SU-DHL-6 (cell line): ENCODE data around the gene SEC31A.
A peak's percentile ranks its signal among the peaks of the same experiment; 100 is the strongest.

Experiments
- H2AFZ ChIP-seq: fragments of 200-600 bp; sonication (generic); 2 replicates; pipeline ENCODE4 v1.6.1; 2014; ENCODE audit warnings: low read depth, mild to moderate bottlenecking, moderate library complexity, mixed read lengths, antibody characterized with exemption, low read length; ENCODE audit not compliant: severe bottlenecking
- H3F3A ChIP-seq: fragments of 200-600 bp; shearing (Covaris generic); 2 replicates; pipeline ENCODE4 v1.6.0; 2016; ENCODE audit warnings: antibody characterized with exemption, mild to moderate bottlenecking; ENCODE audit not compliant: insufficient read depth
- H3K27ac ChIP-seq: fragments of 200-600 bp; sonication (generic); 2 replicates; pipeline ENCODE4 v1.5.1; 2016; ENCODE audit warnings: low read depth, mild to moderate bottlenecking, low read length, moderate library complexity, mixed read lengths
- H3K27me3 ChIP-seq: fragments of 200-600 bp; sonication (generic), shearing (Covaris generic); 2 replicates; pipeline ENCODE4 v1.6.0; 2014; ENCODE audit warnings: mild to moderate bottlenecking, low read length
- H3K36me3 ChIP-seq: fragments of 200-600 bp; sonication (generic); 2 replicates; pipeline ENCODE4 v1.6.1; 2014; ENCODE audit warnings: mild to moderate bottlenecking, low read length, mixed read lengths
- H3K4me2 ChIP-seq: fragments of 300-600, 200-600 bp; shearing (Covaris generic), sonication (generic); 2 replicates; pipeline ENCODE4 v1.6.0; 2014; ENCODE audit warnings: low read length, low read depth, mild to moderate bottlenecking; ENCODE audit not compliant: poor library complexity, severe bottlenecking
- H3K4me3 ChIP-seq: fragments of 200-600 bp; sonication (generic); 2 replicates; pipeline ENCODE4 v1.5.1; 2014; ENCODE audit warnings: antibody characterized with exemption, low read length, mild to moderate bottlenecking, mixed read lengths; ENCODE audit not compliant: insufficient read depth, poor library complexity, severe bottlenecking
- H3K79me2 ChIP-seq: fragments of 200-600 bp; sonication (generic); 2 replicates; pipeline ENCODE4 v1.6.1; 2014; ENCODE audit warnings: mild to moderate bottlenecking, low read length, moderate library complexity; ENCODE audit not compliant: insufficient read depth
- H3K9ac ChIP-seq: fragments of 200-600 bp; sonication (generic); 2 replicates; pipeline ENCODE4 v1.7.0; 2014; ENCODE audit warnings: mild to moderate bottlenecking, low read length
- H3K9me2 ChIP-seq: fragments of 200-600 bp; sonication (generic); replicated peaks from 2 replicates; pipeline ENCODE4 v1.6.1; 2014; ENCODE audit warnings: low read length; ENCODE audit not compliant: insufficient read depth
- H3K9me3 ChIP-seq: fragments of 200-600 bp; sonication (generic); 2 replicates; pipeline ENCODE4 v1.6.1; 2014; ENCODE audit warnings: low read length, mixed read lengths; ENCODE audit not compliant: insufficient read depth
- H4K20me1 ChIP-seq: fragments of 200-600 bp; sonication (generic); 2 replicates; pipeline ENCODE4 v1.6.1; 2014; ENCODE audit warnings: low read depth, mild to moderate bottlenecking, antibody characterized with exemption, low read length, moderate library complexity, mixed read lengths
- EZH2phosphoT487 ChIP-seq: fragments of 200-600 bp; sonication (generic), shearing (Covaris generic); conservative IDR thresholded peaks from 2 replicates; pipeline ENCODE4 v1.6.1; 2018; ENCODE audit warnings: mild to moderate bottlenecking, antibody characterized with exemption, low read length, moderate library complexity, mixed read lengths
- TF ChIP-seq, protein P1 (sequence below): fragments of 200-600 bp; sonication (generic); IDR thresholded peaks from one replicate; pipeline ENCODE4 v1.5.1; 2017; ENCODE audit warnings: antibody characterized with exemption, mild to moderate bottlenecking, low read length, moderate library complexity; ENCODE audit not compliant: insufficient read depth, poor library complexity, severe bottlenecking

SEC31A gene

DNA sequence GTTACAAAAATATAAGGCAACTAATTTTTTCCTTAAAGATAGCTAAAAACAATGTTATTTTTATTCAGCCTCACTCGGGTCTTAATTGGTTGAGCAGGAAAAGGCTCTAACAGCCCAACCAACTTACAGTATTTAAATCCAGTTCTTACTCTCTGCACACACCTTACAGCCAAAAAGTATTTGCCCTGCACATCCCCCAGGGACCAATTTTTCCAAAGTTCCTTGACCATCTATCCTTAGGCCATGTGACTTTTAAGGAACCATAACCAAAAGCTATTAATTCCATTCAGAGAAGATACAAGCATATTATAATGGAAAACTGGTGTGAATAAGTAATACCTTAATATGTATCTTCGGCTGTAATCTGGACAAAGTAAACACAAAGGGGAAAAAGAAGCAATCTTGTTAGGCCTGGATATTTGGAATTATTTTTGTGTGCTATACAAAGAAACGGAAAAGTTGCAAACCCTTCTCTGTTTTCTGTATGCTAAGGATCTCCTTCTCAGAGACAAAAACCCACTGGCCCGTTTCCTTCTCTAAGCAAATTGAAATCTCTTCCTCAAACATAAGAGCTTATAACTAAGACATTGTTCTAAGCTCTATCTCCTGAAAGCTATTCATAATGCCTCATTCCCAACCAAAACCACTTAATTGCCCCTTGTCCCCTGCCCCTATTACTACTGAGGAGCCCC, 8.6 kb upstream of the SEC31A start:
- Histone ChIP-seq H3K27me3 (no peaks in the 10 kb centered on the region), H3F3A (peaks cover 17% of the 10 kb centered on the region), H3K9ac (peak overlapping the region; percentile 95), H3K27ac (peak overlapping the region; percentile 89), H4K20me1 (peaks cover 6% of the 10 kb centered on the region; the same call in 1 of the 2 replicates), H3K36me3 (peaks cover under 1% of the 10 kb centered on the region; the same call in 1 of the 2 replicates), H3K9me3 (no peaks in the 10 kb centered on the region), H3K4me3 (peak overlapping the region; percentile 79), H3K9me2 (no peaks in the 10 kb centered on the region), H3K79me2 (peaks cover 54% of the 10 kb centered on the region), H3K4me2 (peak overlapping the region; percentile 81), H2AFZ (no peak overlapping the region)
- TF ChIP-seq, protein P1, sequence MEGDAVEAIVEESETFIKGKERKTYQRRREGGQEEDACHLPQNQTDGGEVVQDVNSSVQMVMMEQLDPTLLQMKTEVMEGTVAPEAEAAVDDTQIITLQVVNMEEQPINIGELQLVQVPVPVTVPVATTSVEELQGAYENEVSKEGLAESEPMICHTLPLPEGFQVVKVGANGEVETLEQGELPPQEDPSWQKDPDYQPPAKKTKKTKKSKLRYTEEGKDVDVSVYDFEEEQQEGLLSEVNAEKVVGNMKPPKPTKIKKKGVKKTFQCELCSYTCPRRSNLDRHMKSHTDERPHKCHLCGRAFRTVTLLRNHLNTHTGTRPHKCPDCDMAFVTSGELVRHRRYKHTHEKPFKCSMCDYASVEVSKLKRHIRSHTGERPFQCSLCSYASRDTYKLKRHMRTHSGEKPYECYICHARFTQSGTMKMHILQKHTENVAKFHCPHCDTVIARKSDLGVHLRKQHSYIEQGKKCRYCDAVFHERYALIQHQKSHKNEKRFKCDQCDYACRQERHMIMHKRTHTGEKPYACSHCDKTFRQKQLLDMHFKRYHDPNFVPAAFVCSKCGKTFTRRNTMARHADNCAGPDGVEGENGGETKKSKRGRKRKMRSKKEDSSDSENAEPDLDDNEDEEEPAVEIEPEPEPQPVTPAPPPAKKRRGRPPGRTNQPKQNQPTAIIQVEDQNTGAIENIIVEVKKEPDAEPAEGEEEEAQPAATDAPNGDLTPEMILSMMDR = no peak
- TF ChIP-seq EZH2phosphoT487 = no peak

DNA sequence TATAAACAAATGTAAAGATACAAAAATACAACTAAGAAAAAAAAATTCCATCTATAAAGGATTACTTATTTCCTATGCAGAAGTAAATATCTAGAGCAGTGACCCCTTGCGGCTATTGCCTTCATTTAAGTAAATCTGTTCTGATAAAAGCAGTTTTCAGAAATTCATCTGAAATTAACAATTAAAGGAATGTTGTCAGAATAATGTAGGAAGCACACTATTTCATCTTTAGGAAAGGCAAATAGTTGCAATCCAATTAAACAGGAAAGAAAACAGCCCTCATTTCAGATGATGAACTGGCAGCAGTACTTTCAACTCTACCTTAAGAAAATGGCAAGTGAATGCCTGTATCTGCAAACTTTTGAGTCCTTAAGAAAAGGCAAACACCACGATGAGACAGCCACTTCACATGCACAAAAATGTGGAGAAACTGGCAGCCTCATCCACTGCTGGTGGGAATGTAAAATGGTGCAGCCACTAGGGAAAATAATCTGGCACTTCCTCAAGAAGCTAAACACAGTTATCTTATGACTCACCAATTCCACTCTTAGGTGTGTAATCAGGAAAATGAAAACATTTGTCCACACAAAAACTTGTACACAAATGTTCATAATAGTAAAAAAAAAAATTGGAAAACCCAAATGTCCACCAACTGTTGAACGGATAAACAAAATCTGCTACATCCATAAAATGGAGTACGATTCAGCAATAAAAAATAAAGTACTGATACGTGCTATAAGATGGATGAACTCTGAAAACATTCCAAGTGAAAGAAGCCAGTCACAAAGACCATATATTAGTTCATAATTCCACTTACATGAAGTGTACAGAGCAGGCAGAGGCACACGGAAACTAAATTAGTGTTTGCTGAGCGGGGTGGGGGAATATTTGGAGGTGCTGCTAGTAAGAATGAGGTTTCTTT, 7.6 kb upstream of the SEC31A start:
- Histone ChIP-seq H3K9ac (peak overlapping the region; percentile 95), H3K36me3 (peaks cover 3% of the 10 kb centered on the region; the same call in 1 of the 2 replicates), H3K9me2 (no peaks in the 10 kb centered on the region), H4K20me1 (peaks cover 6% of the 10 kb centered on the region; the same call in 1 of the 2 replicates), H3K27ac (peak overlapping the region; percentile 89; the same call in 1 of the 2 replicates), H3K9me3 (no peaks in the 10 kb centered on the region), H3F3A (peaks cover 20% of the 10 kb centered on the region), H3K4me3 (peak overlapping the region; percentile 79), H2AFZ (no peak overlapping the region), H3K4me2 (peak overlapping the region; percentile 81), H3K27me3 (no peaks in the 10 kb centered on the region), H3K79me2 (peaks cover 54% of the 10 kb centered on the region)
- TF ChIP-seq, protein P1 = no peak
- TF ChIP-seq EZH2phosphoT487 = no peak

DNA sequence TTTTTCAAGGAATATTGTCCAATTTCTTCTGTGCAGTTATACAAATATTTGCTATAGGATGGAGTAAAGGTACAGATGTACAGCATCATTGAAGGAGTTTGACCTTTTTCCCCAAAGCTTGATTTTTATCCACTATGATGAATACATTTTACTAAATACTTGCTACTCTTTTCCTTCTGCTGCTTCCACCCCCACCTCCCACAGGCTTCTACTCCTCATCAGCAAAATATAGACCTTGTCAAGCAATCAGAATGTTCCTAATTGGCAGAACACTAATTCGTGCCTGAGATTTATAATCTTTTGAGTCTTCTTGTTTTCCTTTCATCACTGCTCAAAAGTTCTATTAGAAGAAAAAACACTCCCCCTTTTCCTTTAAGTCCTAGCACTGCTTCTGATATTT, 5.8 kb upstream of the SEC31A start:
- H3K36me3 ChIP-seq = peaks cover 3% of the 10 kb centered on the region; the same call in 1 of the 2 replicates

More for the DNA sequence above, 5.8 kb upstream of the SEC31A start:
- peaks cover 30% of the 10 kb centered on the region for H3F3A ChIP-seq
- H3K9me2 ChIP-seq = no peaks in the 10 kb centered on the region
- H3K27ac ChIP-seq = no peak overlapping the region
- H4K20me1 ChIP-seq = peaks cover 6% of the 10 kb centered on the region; the same call in 1 of the 2 replicates
- H3K9ac ChIP-seq = no peak overlapping the region
- H2AFZ ChIP-seq = no peak overlapping the region
- TF ChIP-seq, protein P1 = no peak
- TF ChIP-seq EZH2phosphoT487 = no peak
- no peak overlapping the region for H3K4me3 ChIP-seq
- no peaks in the 10 kb centered on the region for H3K9me3 ChIP-seq
- H3K79me2 ChIP-seq = peaks cover 47% of the 10 kb centered on the region
- H3K4me2 ChIP-seq = no peak overlapping the region
- no peaks in the 10 kb centered on the region for H3K27me3 ChIP-seq
